Heart right ventricle (tissue), 16 donors: Measurements from ENCODE around the gene DYNC1H1. TPM values are rescaled to one million over a fixed set of nuclear protein-coding genes. Genes with fewer than 3 reads are reported as not detected.

Experiments
- ATAC-seq, 8 donors: fragments of 200-7000 bp; cut with Tn5 transposase; one replicate each; pipeline ENCODE4 v1.9.1; 2020; ENCODE audit warnings: mild to moderate bottlenecking in 8 of 8, moderate library complexity in 8 of 8, moderate number of reproducible peaks in 1 of 8
- DNase-seq, 2 donors: peaks; one replicate each; pipeline ENCODE4 v3.0.0-alpha.2; 2020
- H3K27ac ChIP-seq, 10 donors: fragments of 200-600 bp; sonication (generic) in 2 of 10; one replicate each; pipeline versions ENCODE4 v1.5.0 to v1.8.0; 2020 to 2022; ENCODE audit warnings: mild to moderate bottlenecking in 3 of 10
- H3K27me3 ChIP-seq, 7 donors: fragments of 200-600 bp; one replicate each; pipeline ENCODE4 v1.8.0; 2021 to 2022; ENCODE audit warnings: mild to moderate bottlenecking in 2 of 7
- H3K36me3 ChIP-seq, 9 donors: fragments of 200-600 bp; sonication (generic) in 1 of 9; one replicate each; pipeline versions ENCODE4 v1.5.0 to v1.8.0; 2020 to 2022; ENCODE audit warnings: mild to moderate bottlenecking in 2 of 9
- H3K4me1 ChIP-seq, 9 donors: fragments of 200-600 bp; sonication (generic) in 1 of 9; one replicate each; pipeline versions ENCODE4 v1.5.0 to v1.8.0; 2020 to 2022; ENCODE audit warnings: mild to moderate bottlenecking in 4 of 9
- H3K4me3 ChIP-seq, 10 donors: fragments of 200-600 bp; sonication (generic) in 2 of 10; one replicate each; pipeline versions ENCODE4 v1.5.0 to v1.8.0; 2020 to 2022; ENCODE audit warnings: mild to moderate bottlenecking in 7 of 10, moderate library complexity in 2 of 10
- H3K9me3 ChIP-seq, 11 donors: fragments of 200-600 bp in 10 of 11; sonication (generic) in 2 of 11; one replicate each; pipeline versions ENCODE4 v1.5.0 to v1.8.0; 2013 to 2022; ENCODE audit warnings: mild to moderate bottlenecking in 2 of 11, control low read depth in 1 of 11, moderate library complexity in 1 of 11
- CTCF ChIP-seq, 9 donors: fragments of 200-600 bp; sonication (generic) in 2 of 9; IDR thresholded peaks; one replicate each; pipeline versions ENCODE4 v1.5.0 to v1.8.0; 2021 to 2022; ENCODE audit warnings: antibody characterized with exemption in 9 of 9, mild to moderate bottlenecking in 5 of 9, moderate library complexity in 1 of 9
- WGBS, 2 donors: extraction: QIAGEN DNeasy Blood & Tissue Kit; methylation state at CpG; one replicate each; pipeline ENCODE4 v1.1.7; 2013; ENCODE audit warnings: inconsistent platforms in 1 of 2; 5-methylcytosine and 5-hydroxymethylcytosine counted together
- intact Hi-C, 10 donors: fragments of 100-400 bp; cut with DNase I; formaldehyde crosslinking; loops; one replicate each; pipeline versions ENCODE4 v1.11.1 to v1.14.2; 2022
- polyA plus RNA-seq, 2 donors: library from polyadenylated mRNA; stranded (reverse); fragments of 200-250 nt; gene quantifications; one replicate each; pipeline ENCODE4 v1.2.3, GENCODE V29; 2013
- total RNA-seq, 10 donors: library from RNA; stranded (reverse); fragmentation: NEBNext Ultra II Directional in 3 of 10; extraction: Animal tissue kit (Norgen Biotek cat#: 25700) in 3 of 10; gene quantifications; one replicate each; pipeline versions ENCODE4 v1.2.1 to v1.2.4, GENCODE V29; 2021 to 2023
- donor health status: Arrhythmogenic right ventricular cardiomyopathy.
- donor health status: ischemic (EF 13 %, LVEDD 7.1; RV severe dilation, severe dysfunction).
- donor health status: healthy with polysubstance abuse.
- donor health status: DM: no; HTN: yes; CAD: no.
- donor health status: DM: no; HTN: no; CAD: no.
- donor health status: ischemic (EF 25% LVEDD 6.9; RV normal size, moderate dysfunction).
- donor health status: ischemic (EF 25% LVEDD 5.7; RV mildly dilated, moderate dysfunction).
- donor health status: healthy.
- donor health status: DM: yes; HTN: yes; CAD: no.
- donor health status: Ischemic cardiomyopathy.
- donor health status: ischemic (EF 35%, LVEDD 5.7; RV mildly dilated, moderate dysfunction).
- donor health status: nonischemic (EF 11% LVEDD 7.7; RV severe dilation, severe dysfunction).
- donor health status: DM: yes; HTN: yes; CAD: no.
- donor health status: PGD.
- donor health status: ischemic (EF 29% LVEDD 5.4; RV normal size, mild dysfunction).
- donor health status: nonischemic (EF 23%, LVEDD 6.1; RV moderate dilation, normal function).

Gene DYNC1H1
- total and polyA plus RNA-seq, 12 donors: 173 to 777 (median 618) TPM

DNA sequence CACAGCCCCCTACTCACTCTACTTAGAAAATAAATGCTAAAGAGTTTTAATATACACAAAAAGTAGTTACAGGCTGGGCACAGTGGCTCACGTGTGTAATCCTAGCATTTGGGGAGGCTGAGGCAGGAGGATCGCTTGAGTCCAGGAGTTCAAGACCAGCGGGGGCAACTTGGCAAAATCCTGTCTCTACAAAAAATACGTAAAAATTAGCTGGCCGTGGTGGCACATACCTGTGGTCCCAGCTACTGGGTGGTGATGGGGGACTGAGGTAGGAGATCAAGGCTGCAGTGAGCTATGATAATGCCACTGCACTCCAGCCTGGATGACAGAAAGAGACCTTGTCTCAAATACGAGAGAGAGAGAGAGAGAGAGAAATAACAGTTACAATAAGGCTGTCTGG, 9.9 kb upstream of the DYNC1H1 start:
- no peak for DNase-seq
- H3K4me3 ChIP-seq: no peak overlapping the region
- no peak overlapping the region for H3K27ac ChIP-seq
- no peak for TF ChIP-seq CTCF (IDR thresholded peaks at IDR 0.05)
- 89% methylated on average over 6 of the region's 6 CpGs for WGBS, 2 donors
- intact Hi-C loops: loop anchor here in 2 of 10 donors (10.0 kb wide), 2 partner anchors 190 to 240 kb away; partner anchors contain the start of gene PPP2R5C (in 1 of the 2)
- no peaks in the 10 kb centered on the region for H3K9me3 ChIP-seq
- ATAC-seq: no peak
- H3K4me1 ChIP-seq: peaks cover 0 to 14% (median 6%) of the 10 kb centered on the region in 9 donors
- no peaks in the 10 kb centered on the region for H3K27me3 ChIP-seq
- H3K36me3 ChIP-seq: no peaks in the 10 kb centered on the region

DNA sequence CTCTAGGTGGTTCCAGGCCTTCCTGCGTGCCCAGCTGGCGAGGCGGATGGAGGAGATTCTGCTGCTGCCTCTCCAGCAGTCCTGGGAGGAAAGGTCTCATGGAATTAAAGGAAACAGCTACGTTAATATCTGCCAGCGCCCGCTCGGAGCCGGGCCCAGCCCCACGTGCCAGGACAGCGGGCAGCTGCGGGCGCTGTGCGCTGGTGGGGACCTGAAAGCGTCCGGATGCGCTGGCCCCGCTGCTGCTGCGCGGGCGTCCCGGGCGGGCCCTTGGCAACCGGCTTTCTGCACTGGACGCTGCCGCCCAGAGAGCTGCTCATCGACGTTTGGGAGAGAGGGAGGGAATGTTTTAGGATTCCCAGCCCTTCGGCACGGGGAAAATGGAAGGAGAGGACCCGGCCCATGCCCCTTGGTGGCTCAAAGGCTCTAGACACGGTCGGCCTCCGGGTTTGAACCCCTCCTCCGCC, 8.6 kb upstream of the DYNC1H1 start:
- DNase-seq (no peak), ATAC-seq (no peak)
- H3K27ac ChIP-seq: no peak overlapping the region
- no peaks in the 10 kb centered on the region for H3K36me3 ChIP-seq
- peaks cover 0 to 2% (median 0%) of the 10 kb centered on the region in 9 donors for H3K4me1 ChIP-seq
- no peak overlapping the region for H3K4me3 ChIP-seq
- no peaks in the 10 kb centered on the region for H3K9me3 ChIP-seq
- 69 to 79% methylated on average over 34 of the region's 34 CpGs for WGBS, 2 donors
- H3K27me3 ChIP-seq: no peaks in the 10 kb centered on the region
- TF ChIP-seq CTCF (IDR thresholded peaks at IDR 0.05): no peak
- intact Hi-C loops: loop anchor here in 2 of 10 donors (10.0 kb wide), 2 partner anchors 191 to 241 kb away; partner anchors contain the start of gene PPP2R5C (in 1 of the 2)

GRCh38 chr14:101956179-101956885, 8.0 kb upstream of the DYNC1H1 start:
- no peaks in the 10 kb centered on the region for H3K36me3 ChIP-seq
- no peaks in the 10 kb centered on the region for H3K27me3 ChIP-seq
- 79 to 83% methylated on average over 25 of the region's 25 CpGs for WGBS, 2 donors
- ATAC-seq (no peak), DNase-seq (no peak)
- H3K27ac ChIP-seq: no peak overlapping the region
- H3K9me3 ChIP-seq: no peaks in the 10 kb centered on the region
- TF ChIP-seq CTCF (IDR thresholded peaks at IDR 0.05): no peak
- peaks cover 0 to 6% (median 2%) of the 10 kb centered on the region in 9 donors for H3K4me1 ChIP-seq
- intact Hi-C loops: loop anchor here in 2 of 10 donors (10.0 kb wide), 2 partner anchors 192 to 242 kb away; partner anchors contain the start of gene PPP2R5C (in 1 of the 2)
- H3K4me3 ChIP-seq: no peak overlapping the region

DNA sequence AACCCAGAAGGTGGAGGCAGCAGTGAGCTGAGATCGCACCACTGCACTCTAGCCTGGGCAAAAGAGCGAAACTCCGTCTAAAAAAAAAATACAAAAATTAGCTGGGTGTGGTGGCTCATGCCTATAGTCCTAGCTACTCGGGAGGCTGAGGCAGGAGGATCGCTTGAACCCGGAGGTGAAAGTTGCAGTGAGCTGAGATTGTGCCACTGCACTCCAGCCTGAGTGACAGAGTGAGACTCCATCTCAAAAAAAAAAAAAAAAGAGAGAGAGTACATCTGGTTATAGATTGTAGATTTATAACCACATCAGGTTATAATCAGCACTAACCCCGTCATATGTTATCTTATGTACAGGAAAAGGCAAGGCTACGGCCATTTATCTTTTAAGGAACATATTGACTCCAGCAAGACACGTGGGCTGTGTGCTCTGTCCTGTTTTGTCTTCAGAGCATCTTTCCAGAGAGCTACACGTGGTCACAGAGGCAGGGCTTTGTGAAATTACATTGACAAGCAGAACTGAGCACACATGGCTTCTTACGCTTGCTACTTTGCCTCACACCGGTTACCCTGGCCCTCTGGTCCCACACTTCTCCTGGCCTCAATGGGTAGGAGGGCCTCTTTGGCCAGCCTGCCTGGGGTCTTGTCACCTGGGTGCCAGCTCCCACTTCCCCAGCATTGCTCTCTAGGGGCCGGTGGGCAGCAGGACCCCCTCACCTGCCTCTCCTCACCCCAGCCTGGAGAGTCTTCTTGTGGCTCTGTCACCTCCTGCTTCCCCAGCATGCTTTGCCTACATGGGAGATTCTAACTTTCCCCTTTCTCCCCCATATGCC, 6.8 kb upstream of the DYNC1H1 start:
- DNase-seq (no peak), ATAC-seq (no peak)
- Histone ChIP-seq H3K27me3 (no peaks in the 10 kb centered on the region), H3K27ac (no peak overlapping the region), H3K4me1 (peaks cover 4 to 17% (median 10%) of the 10 kb centered on the region in 9 donors), H3K36me3 (no peaks in the 10 kb centered on the region), H3K9me3 (no peaks in the 10 kb centered on the region), H3K4me3 (no peak overlapping the region)
- intact Hi-C loops: loop anchor here in 2 of 10 donors (10.0 kb wide), 2 partner anchors 193 to 243 kb away; partner anchors contain the start of gene PPP2R5C (in 1 of the 2)
- WGBS, 2 donors: 80 to 83% methylated on average over 13 of the region's 13 CpGs
- TF ChIP-seq CTCF (IDR thresholded peaks at IDR 0.05): no peak
